CD8-positive, alpha-beta memory T cell (primary cell): ENCODE measurements around the gene USP11. TPM values are rescaled to one million over a fixed set of nuclear protein-coding genes. Genes with fewer than 3 reads are reported as not detected.
A peak's percentile ranks its signal among the peaks of the same experiment; 100 is the strongest.

Experiments
- CTCF ChIA-PET: fragments of 350-600 bp; sonication (Branson Sonifier 250); formaldehyde crosslinking; loops from one replicate; lab custom pipeline; 2021; ENCODE audit warnings: antibody characterized with exemption; lab: Charles Lee
- POLR2A ChIA-PET: fragments of 350-600 bp; sonication (Branson Sonifier 250); formaldehyde crosslinking; loops from one replicate; lab custom pipeline; 2021; ENCODE audit warnings: antibody characterized with exemption; lab: Charles Lee
- DNase-seq, 5 donors: peaks; one replicate each; pipeline versions ENCODE4 v3.0.0 to v3.0.0-alpha.2; 2020 to 2022; ENCODE audit warnings: mixed read lengths in 1 of 5
- H3K27ac ChIP-seq: one replicate; pipeline ENCODE4 v1.7.0; 2013; ENCODE audit warnings: low read depth, mild to moderate bottlenecking, low read length, moderate library complexity
- H3K27me3 ChIP-seq: 2 replicates; pipeline ENCODE4 v1.7.0; 2013; ENCODE audit warnings: low read length, mild to moderate bottlenecking; ENCODE audit not compliant: insufficient read depth, poor library complexity, severe bottlenecking
- H3K36me3 ChIP-seq: 2 replicates; pipeline ENCODE4 v1.7.0; 2013; ENCODE audit warnings: mild to moderate bottlenecking, low read length, moderate library complexity; ENCODE audit not compliant: insufficient read depth
- H3K4me1 ChIP-seq: 2 replicates; pipeline ENCODE4 v1.7.0; 2013; ENCODE audit warnings: mild to moderate bottlenecking, low read length, moderate library complexity; ENCODE audit not compliant: insufficient read depth
- H3K4me3 ChIP-seq: 2 replicates; pipeline ENCODE4 v1.7.0; 2013; ENCODE audit warnings: mild to moderate bottlenecking, low read length
- H3K9me3 ChIP-seq: 2 replicates; pipeline ENCODE4 v1.7.0; 2013; ENCODE audit warnings: mild to moderate bottlenecking, low read length
- H3K27ac Mint-ChIP-seq, 8 donors: one replicate each; pipeline ENCODE4 v1.8.0; 2020 to 2021; ENCODE audit warnings: mixed read lengths in 8 of 8, mild to moderate bottlenecking in 6 of 8, inconsistent platforms in 3 of 8, moderate library complexity in 3 of 8
- H3K27me3 Mint-ChIP-seq, 2 donors: one replicate each; pipeline ENCODE4 v1.8.0; 2020 to 2021; ENCODE audit warnings: mixed read lengths in 2 of 2, mild to moderate bottlenecking in 1 of 2, moderate library complexity in 1 of 2
- H3K36me3 Mint-ChIP-seq, 3 donors: one replicate each; pipeline ENCODE4 v1.8.0; 2020 to 2021; ENCODE audit warnings: mixed read lengths in 3 of 3, inconsistent platforms in 1 of 3, mild to moderate bottlenecking in 1 of 3
- H3K4me1 Mint-ChIP-seq, 3 donors: one replicate each; pipeline ENCODE4 v1.8.0; 2020 to 2021; ENCODE audit warnings: mixed read lengths in 3 of 3, inconsistent platforms in 1 of 3, mild to moderate bottlenecking in 1 of 3
- H3K4me3 Mint-ChIP-seq, 7 donors: one replicate each; pipeline ENCODE4 v1.8.0; 2020 to 2021; ENCODE audit warnings: mixed read lengths in 7 of 7, mild to moderate bottlenecking in 6 of 7, moderate library complexity in 4 of 7, inconsistent platforms in 2 of 7
- H3K9me3 Mint-ChIP-seq, 5 donors: one replicate each; pipeline ENCODE4 v1.8.0; 2020 to 2022; ENCODE audit warnings: mixed read lengths in 5 of 5, mild to moderate bottlenecking in 3 of 5, moderate library complexity in 2 of 5, inconsistent platforms in 1 of 5
- polyA plus RNA-seq: library from polyadenylated mRNA; unstranded; fragments of 300-500 nt; fragmentation: Illumina TruSeq; gene quantifications from one replicate; pipeline ENCODE4 v1.2.3, GENCODE V29; 2021
- total RNA-seq, 2 experiments: library from RNA; stranded (reverse); gene quantifications; one replicate each; pipeline ENCODE4 v1.2.3, GENCODE V29; 2021

Gene USP11
- total and polyA plus RNA-seq, 3 experiments from 2014 or later: 34.0 to 121 (median 41.7) TPM

GRCh38 chrX:47191331-47191730, 41.5 kb upstream of the USP11 start:
- Mint-ChIP-seq H3K9me3 (no peaks in the 10 kb centered on the region), H3K4me1 (peaks cover 46 to 54% (median 47%) of the 10 kb centered on the region in 3 donors), H3K36me3 (peaks cover 0 to 29% (median 0%) of the 10 kb centered on the region in 3 donors), H3K27me3 (no peaks in the 10 kb centered on the region), H3K4me3 (peak overlapping the region; percentile 90 to 97 (median 91)), H3K27ac (peak overlapping the region; percentile 79 to 96 (median 95))
- Histone ChIP-seq H3K27me3 (no peaks in the 10 kb centered on the region), H3K27ac (peak overlapping the region; percentile 72), H3K4me1 (peaks cover 30% of the 10 kb centered on the region), H3K36me3 (no peaks in the 10 kb centered on the region), H3K9me3 (no peaks in the 10 kb centered on the region), H3K4me3 (peak overlapping the region; percentile 76)
- peak; percentile 30 to 71 (median 41) for DNase-seq
- CTCF ChIA-PET: interaction anchor here (1.1 to 3.4 kb wide), 5 partner anchors 26 to 332 kb away, joined by 3 to 16 read pairs (median 7); partner anchors contain the start of genes NDUFB11 and RBM10
- POLR2A ChIA-PET: interaction anchor here (0.5 to 2.6 kb wide), 6 partner anchors 26 to 184 kb away, joined by 3 to 18 read pairs (median 8); partner anchors contain the start of genes NDUFB11, RBM10 and USP11

GRCh38 chrX:47191806-47192401, 40.9 kb upstream of the USP11 start:
- Histone ChIP-seq H3K4me1 (peaks cover 36% of the 10 kb centered on the region), H3K27me3 (no peaks in the 10 kb centered on the region), H3K4me3 (peak overlapping the region; percentile 76), H3K9me3 (no peaks in the 10 kb centered on the region), H3K27ac (peak overlapping the region; percentile 72), H3K36me3 (no peaks in the 10 kb centered on the region)
- peaks cover 0 to 27% (median 0%) of the 10 kb centered on the region in 3 donors for H3K36me3 Mint-ChIP-seq
- H3K27me3 Mint-ChIP-seq: no peaks in the 10 kb centered on the region
- DNase-seq: no peak
- peak overlapping the region; percentile 90 to 97 (median 91) for H3K4me3 Mint-ChIP-seq
- POLR2A ChIA-PET: interaction anchor here (0.5 to 2.6 kb wide), 4 partner anchors 26 to 182 kb away, joined by 3 to 18 read pairs (median 8); partner anchors contain the start of genes NDUFB11 and RBM10
- H3K9me3 Mint-ChIP-seq: no peaks in the 10 kb centered on the region
- H3K4me1 Mint-ChIP-seq: peaks cover 52 to 60% (median 52%) of the 10 kb centered on the region in 3 donors
- CTCF ChIA-PET: interaction anchor here (1.1 to 3.4 kb wide), 4 partner anchors 26 to 329 kb away, joined by 3 to 16 read pairs (median 8); partner anchors contain the start of genes NDUFB11 and RBM10
- peak overlapping the region in 7 of 8 donors; percentile 39 to 96 (median 95) for H3K27ac Mint-ChIP-seq

- Mint-ChIP-seq H3K4me3 (peak within 1 kb of the TSS; percentile 91 to 100 (median 98)), H3K9me3 (no peaks in the 10 kb centered on the region)
Observed at GRCh38 chrX:47193475-47194193, 39.2 kb upstream of the USP11 start, which contains the start of gene UBA1. TSS of gene UBA1 (plus strand) at chrX:47193829. CDS start at chrX:47198803, 4,974 bp downstream.

GRCh38 chrX:47194194-47194787, 38.5 kb upstream of the USP11 start:
- H3K27ac ChIP-seq: peak overlapping the region; percentile 84
- Mint-ChIP-seq H3K27me3 (no peaks in the 10 kb centered on the region), H3K36me3 (peaks cover 2 to 47% (median 6%) of the 10 kb centered on the region in 3 donors), H3K4me3 (peak overlapping the region; percentile 91 to 100 (median 98)), H3K27ac (peak overlapping the region; percentile 88 to 100 (median 99)), H3K4me1 (peaks cover 64 to 80% (median 65%) of the 10 kb centered on the region in 3 donors), H3K9me3 (no peaks in the 10 kb centered on the region)
- peaks cover 46% of the 10 kb centered on the region for H3K4me1 ChIP-seq
- H3K9me3 ChIP-seq: no peaks in the 10 kb centered on the region
- POLR2A ChIA-PET: interaction anchor here (0.9 to 1.5 kb wide), 2 partner anchors 23 to 49 kb away, joined by 3 to 4 read pairs; partner anchors contain the start of genes NDUFB11 and RBM10
- peak overlapping the region; percentile 74 for H3K4me3 ChIP-seq
- H3K27me3 ChIP-seq: no peaks in the 10 kb centered on the region
- H3K36me3 ChIP-seq: peaks cover 15% of the 10 kb centered on the region
- no peak for DNase-seq
- CTCF ChIA-PET: interaction anchor here (0.6 to 1.3 kb wide), 4 partner anchors 190 to 639 kb away, joined by 3 to 8 read pairs (median 3); no protein-coding TSS in a partner anchor

More at GRCh38 chrX:47193475-47194193, 39.2 kb upstream of the USP11 start, which contains the start of gene UBA1:
- Histone ChIP-seq H3K4me1 (peaks cover 46% of the 10 kb centered on the region), H3K27me3 (no peaks in the 10 kb centered on the region), H3K9me3 (no peaks in the 10 kb centered on the region), H3K4me3 (peak within 1 kb of the TSS; percentile 74), H3K36me3 (peaks cover 9% of the 10 kb centered on the region), H3K27ac (peak within 1 kb of the TSS; percentile 84)
- Mint-ChIP-seq H3K4me1 (peaks cover 62 to 77% (median 65%) of the 10 kb centered on the region in 3 donors), H3K27me3 (no peaks in the 10 kb centered on the region), H3K36me3 (peaks cover 0 to 41% (median 2%) of the 10 kb centered on the region in 3 donors), H3K27ac (peak within 1 kb of the TSS; percentile 88 to 100 (median 99))
- POLR2A ChIA-PET: interaction anchor here (0.6 to 1.5 kb wide), 3 partner anchors 24 to 190 kb away, joined by 3 to 4 read pairs (median 3); partner anchors contain the start of genes NDUFB11 and RBM10
- CTCF ChIA-PET: interaction anchor here (1.0 to 3.4 kb wide), 3 partner anchors 49 to 330 kb away, joined by 3 to 16 read pairs (median 8); partner anchors contain the start of genes NDUFB11 and RBM10
- peak; percentile 84 to 97 (median 95) for DNase-seq

GRCh38 chrX:47196098-47196497, 36.7 kb upstream of the USP11 start:
- Histone ChIP-seq H3K36me3 (peaks cover 30% of the 10 kb centered on the region), H3K27ac (no peak overlapping the region), H3K9me3 (no peaks in the 10 kb centered on the region), H3K27me3 (no peaks in the 10 kb centered on the region), H3K4me1 (peaks cover 46% of the 10 kb centered on the region), H3K4me3 (no peak overlapping the region)
- ChIA-PET CTCF (no interaction called here), POLR2A (no interaction called here)
- H3K9me3 Mint-ChIP-seq: no peaks in the 10 kb centered on the region
- peak overlapping the region; percentile 50 to 99 (median 82) for H3K27ac Mint-ChIP-seq
- H3K27me3 Mint-ChIP-seq: no peaks in the 10 kb centered on the region
- H3K4me1 Mint-ChIP-seq: peaks cover 59 to 71% (median 60%) of the 10 kb centered on the region in 3 donors
- H3K36me3 Mint-ChIP-seq: peaks cover 9 to 59% (median 12%) of the 10 kb centered on the region in 3 donors
- peak overlapping the region; percentile 91 to 100 (median 98) for H3K4me3 Mint-ChIP-seq
- no peak for DNase-seq

GRCh38 chrX:47197526-47197925, 35.3 kb upstream of the USP11 start:
- Mint-ChIP-seq H3K4me3 (peak overlapping the region in 3 of 7 donors; percentile 32 to 67 (median 44)), H3K36me3 (peaks cover 20 to 73% (median 25%) of the 10 kb centered on the region in 3 donors), H3K9me3 (no peaks in the 10 kb centered on the region), H3K27me3 (no peaks in the 10 kb centered on the region), H3K4me1 (peaks cover 50 to 59% (median 57%) of the 10 kb centered on the region in 3 donors), H3K27ac (peak overlapping the region in 6 of 8 donors; percentile 40 to 88 (median 72))
- POLR2A ChIA-PET: no interaction called here
- Histone ChIP-seq H3K9me3 (no peaks in the 10 kb centered on the region), H3K4me3 (no peak overlapping the region), H3K27me3 (no peaks in the 10 kb centered on the region), H3K27ac (no peak overlapping the region), H3K36me3 (peaks cover 44% of the 10 kb centered on the region), H3K4me1 (peaks cover 40% of the 10 kb centered on the region)
- DNase-seq: no peak
- CTCF ChIA-PET: no interaction called here

GRCh38 chrX:47198026-47198686, 34.7 kb upstream of the USP11 start:
- Mint-ChIP-seq H3K4me3 (no peak overlapping the region), H3K4me1 (peaks cover 45 to 53% (median 52%) of the 10 kb centered on the region in 3 donors), H3K27ac (peak overlapping the region in 3 of 8 donors; percentile 20 to 84 (median 68)), H3K9me3 (no peaks in the 10 kb centered on the region), H3K27me3 (no peaks in the 10 kb centered on the region), H3K36me3 (peaks cover 20 to 78% (median 25%) of the 10 kb centered on the region in 3 donors)
- peaks cover 50% of the 10 kb centered on the region for H3K36me3 ChIP-seq
- H3K27me3 ChIP-seq: no peaks in the 10 kb centered on the region
- no peaks in the 10 kb centered on the region for H3K9me3 ChIP-seq
- POLR2A ChIA-PET: no interaction called here
- no peak for DNase-seq
- CTCF ChIA-PET: no interaction called here
- H3K4me3 ChIP-seq: no peak overlapping the region
- peaks cover 37% of the 10 kb centered on the region for H3K4me1 ChIP-seq
- no peak overlapping the region for H3K27ac ChIP-seq
